Breast epithelium (tissue), 3 donors: ENCODE measurements around the gene INSIG1.

Source experiments
- POLR2AphosphoS5 ChIP-seq, 3 donors: sonication (generic); formaldehyde crosslinking; IDR thresholded peaks; one replicate each; pipeline ENCODE4 v1.6.1; 2017; ENCODE audit warnings: antibody characterized with exemption in 3 of 3
- TF ChIP-seq, protein P1 (sequence below), 3 donors: fragments of 450-650 bp; IDR thresholded peaks; one replicate each; pipeline ENCODE4 v1.5.1; 2016 to 2017; ENCODE audit warnings: antibody characterized with exemption in 3 of 3, mild to moderate bottlenecking in 3 of 3, moderate library complexity in 3 of 3

GRCh38 chr7:155274633-155275355 is 22.9 kb upstream of the INSIG1 start:
- no peak for TF ChIP-seq POLR2AphosphoS5 (IDR thresholded peaks at IDR 0.05)
- TF ChIP-seq, protein P1, sequence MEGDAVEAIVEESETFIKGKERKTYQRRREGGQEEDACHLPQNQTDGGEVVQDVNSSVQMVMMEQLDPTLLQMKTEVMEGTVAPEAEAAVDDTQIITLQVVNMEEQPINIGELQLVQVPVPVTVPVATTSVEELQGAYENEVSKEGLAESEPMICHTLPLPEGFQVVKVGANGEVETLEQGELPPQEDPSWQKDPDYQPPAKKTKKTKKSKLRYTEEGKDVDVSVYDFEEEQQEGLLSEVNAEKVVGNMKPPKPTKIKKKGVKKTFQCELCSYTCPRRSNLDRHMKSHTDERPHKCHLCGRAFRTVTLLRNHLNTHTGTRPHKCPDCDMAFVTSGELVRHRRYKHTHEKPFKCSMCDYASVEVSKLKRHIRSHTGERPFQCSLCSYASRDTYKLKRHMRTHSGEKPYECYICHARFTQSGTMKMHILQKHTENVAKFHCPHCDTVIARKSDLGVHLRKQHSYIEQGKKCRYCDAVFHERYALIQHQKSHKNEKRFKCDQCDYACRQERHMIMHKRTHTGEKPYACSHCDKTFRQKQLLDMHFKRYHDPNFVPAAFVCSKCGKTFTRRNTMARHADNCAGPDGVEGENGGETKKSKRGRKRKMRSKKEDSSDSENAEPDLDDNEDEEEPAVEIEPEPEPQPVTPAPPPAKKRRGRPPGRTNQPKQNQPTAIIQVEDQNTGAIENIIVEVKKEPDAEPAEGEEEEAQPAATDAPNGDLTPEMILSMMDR (IDR thresholded peaks at IDR 0.05) = no peak
